Choroid plexus epithelial cell (primary cell): ENCODE measurements around the gene NINJ2.

ENCODE experiments used
- DNase-seq: peaks from one replicate; pipeline ENCODE4 v3.0.0-alpha.2; 2010; ENCODE audit warnings: low read depth
- H3K4me3 ChIP-seq: 2 replicates; pipeline ENCODE4 v1.5.1; 2011; ENCODE audit warnings: low read depth, mild to moderate bottlenecking, control low read depth, low read length, moderate library complexity
- CTCF ChIP-seq: conservative IDR thresholded peaks from 2 replicates; pipeline ENCODE4 v1.5.1; 2011; ENCODE audit warnings: low read depth, mild to moderate bottlenecking, control low read depth, inconsistent platforms, low read length, moderate library complexity

The NINJ2 gene

GRCh38 chr12:618605-619004, 44.6 kb downstream of the NINJ2 start:
- no peak overlapping the region for H3K4me3 ChIP-seq
- no peak for TF ChIP-seq CTCF
- no peak for DNase-seq

- no peak for TF ChIP-seq CTCF
- peak; percentile 90 for DNase-seq
- no peak overlapping the region for H3K4me3 ChIP-seq
Observed at GRCh38 chr12:617304-617915, 45.8 kb downstream of the NINJ2 start.

- no peak for DNase-seq
Observed at GRCh38 chr12:615620-616019, 47.6 kb downstream of the NINJ2 start.

GRCh38 chr12:614411-614970, 48.8 kb downstream of the NINJ2 start:
- H3K4me3 ChIP-seq: no peak overlapping the region
- peak; percentile 47 for DNase-seq
- TF ChIP-seq CTCF: peak; percentile 49

More at GRCh38 chr12:615620-616019, 47.6 kb downstream of the NINJ2 start:
- no peak for TF ChIP-seq CTCF
- H3K4me3 ChIP-seq: no peak overlapping the region

GRCh38 chr12:613996-614395, 49.2 kb downstream of the NINJ2 start:
- no peak for TF ChIP-seq CTCF
- H3K4me3 ChIP-seq: no peak overlapping the region
- no peak for DNase-seq

- TF ChIP-seq CTCF: no peak
- DNase-seq: no peak
- no peak overlapping the region for H3K4me3 ChIP-seq
Observed at GRCh38 chr12:612886-613285, 50.4 kb downstream of the NINJ2 start.

- H3K4me3 ChIP-seq: no peak overlapping the region
- no peak for DNase-seq
- TF ChIP-seq CTCF: no peak
Observed at GRCh38 chr12:612293-612692, 51.0 kb downstream of the NINJ2 start.
